Tibial nerve (tissue), 4 donors: ENCODE results near the gene SLC4A9. TPM values are rescaled to one million over a fixed set of nuclear protein-coding genes. Genes with fewer than 3 reads are reported as not detected.

Source experiments
- DNase-seq, 2 donors: peaks; one replicate each; pipeline ENCODE4 v3.0.0-alpha.2; 2019; ENCODE audit warnings: low spot score in 2 of 2
- H3K27ac ChIP-seq, 4 donors: fragments of 200-600 bp; sonication (generic) in 3 of 4; one replicate each; pipeline ENCODE4 v1.5.1; 2017 to 2019; ENCODE audit warnings: mild to moderate bottlenecking in 1 of 4
- H3K27me3 ChIP-seq, 2 donors: fragments of 200-600 bp; sonication (generic) in 1 of 2; one replicate each; pipeline versions ENCODE4 v1.5.1 to v1.6.0; 2017 to 2019
- H3K36me3 ChIP-seq, 3 donors: fragments of 200-600 bp; sonication (generic); one replicate each; pipeline ENCODE4 v1.5.1; 2018 to 2019
- H3K4me1 ChIP-seq, 4 donors: fragments of 200-600 bp; sonication (generic) in 3 of 4; one replicate each; pipeline ENCODE4 v1.5.1; 2017 to 2019
- H3K4me3 ChIP-seq, 4 donors: fragments of 200-600 bp; sonication (generic) in 3 of 4; one replicate each; pipeline ENCODE4 v1.5.1; 2017 to 2019; ENCODE audit warnings: mild to moderate bottlenecking in 1 of 4, moderate library complexity in 1 of 4
- H3K9me3 ChIP-seq, 4 donors: fragments of 200-600 bp; sonication (generic) in 3 of 4; one replicate each; pipeline ENCODE4 v1.5.1; 2017 to 2019
- CTCF ChIP-seq, 5 experiments: fragments of 200-600 bp in 3 of 5; fragments of 450-650 bp in 2 of 5; sonication (generic) in 3 of 5; IDR thresholded peaks; one replicate each; pipeline ENCODE4 v1.5.1; 2016 to 2019; ENCODE audit warnings: antibody characterized with exemption in 5 of 5, mild to moderate bottlenecking in 3 of 5, moderate library complexity in 2 of 5
- EP300 ChIP-seq, 2 donors: sonication (generic); formaldehyde crosslinking; IDR thresholded peaks; one replicate each; pipeline ENCODE4 v1.6.1; 2017; ENCODE audit warnings: antibody characterized with exemption in 2 of 2, mild to moderate bottlenecking in 1 of 2
- POLR2A ChIP-seq, 2 donors: fragments of 450-650 bp; IDR thresholded peaks; one replicate each; pipeline ENCODE4 v1.6.1; 2017; ENCODE audit warnings: antibody characterized with exemption in 2 of 2, mild to moderate bottlenecking in 2 of 2, moderate library complexity in 2 of 2
- WGBS, 2 donors: methylation state at CpG; one replicate each; pipeline ENCODE4 v1.1.5; 2018; 5-methylcytosine and 5-hydroxymethylcytosine counted together
- total RNA-seq, 4 donors: library from RNA; depleted of rRNA; stranded (reverse); fragments of >200 nt; gene quantifications; one replicate each; pipeline ENCODE4 v1.1.0, GENCODE V29; 2016

Gene SLC4A9
- total RNA-seq, 4 donors from 2014 or later: not detected

GRCh38 chr5:140366589-140367255 lies 6.7 kb downstream of the SLC4A9 start:
- Histone ChIP-seq H3K4me1 (peaks cover 0 to 6% (median 0%) of the 10 kb centered on the region in 4 donors), H3K36me3 (no peaks in the 10 kb centered on the region), H3K4me3 (no peak overlapping the region), H3K27ac (no peak overlapping the region), H3K9me3 (no peaks in the 10 kb centered on the region), H3K27me3 (no peaks in the 10 kb centered on the region)
- TF ChIP-seq CTCF (IDR thresholded peaks at IDR 0.05) (no peak), POLR2A (IDR thresholded peaks at IDR 0.05) (no peak), EP300 (IDR thresholded peaks at IDR 0.05) (no peak)
- WGBS, 2 donors: 67 to 73% methylated on average over 7 of the region's 7 CpGs
- no peak for DNase-seq

GRCh38 chr5:140367256-140368013 lies 7.4 kb downstream of the SLC4A9 start:
- TF ChIP-seq POLR2A (IDR thresholded peaks at IDR 0.05) (no peak), EP300 (IDR thresholded peaks at IDR 0.05) (no peak), CTCF (IDR thresholded peaks at IDR 0.05) (no peak)
- Histone ChIP-seq H3K9me3 (no peaks in the 10 kb centered on the region), H3K27ac (no peak overlapping the region), H3K36me3 (no peaks in the 10 kb centered on the region), H3K4me3 (no peak overlapping the region), H3K27me3 (no peaks in the 10 kb centered on the region), H3K4me1 (peaks cover 0 to 7% (median 0%) of the 10 kb centered on the region in 4 donors)
- 91 to 93% methylated on average over 8 of the region's 8 CpGs for WGBS, 2 donors
- no peak for DNase-seq

GRCh38 chr5:140371356-140372151 lies 11.6 kb downstream of the SLC4A9 start:
- WGBS, 2 donors: 85 to 93% methylated on average over 3 of the region's 3 CpGs
- H3K9me3 ChIP-seq: no peaks in the 10 kb centered on the region
- no peaks in the 10 kb centered on the region for H3K27me3 ChIP-seq
- TF ChIP-seq POLR2A (IDR thresholded peaks at IDR 0.05) (no peak), EP300 (IDR thresholded peaks at IDR 0.05) (no peak), CTCF (IDR thresholded peaks at IDR 0.05) (no peak)
- H3K4me1 ChIP-seq: peaks cover 0 to 11% (median 0%) of the 10 kb centered on the region in 4 donors
- no peak overlapping the region for H3K4me3 ChIP-seq
- no peak overlapping the region for H3K27ac ChIP-seq
- H3K36me3 ChIP-seq: no peaks in the 10 kb centered on the region
- DNase-seq: no peak

GRCh38 chr5:140372971-140373487 lies 13.0 kb downstream of the SLC4A9 start:
- peak overlapping the region in 2 of 4 donors; percentile 32 to 36 for H3K27ac ChIP-seq

More at GRCh38 chr5:140372971-140373487, 13.0 kb downstream of the SLC4A9 start:
- H3K9me3 ChIP-seq: no peaks in the 10 kb centered on the region
- H3K27me3 ChIP-seq: no peaks in the 10 kb centered on the region
- H3K4me3 ChIP-seq: no peak overlapping the region
- DNase-seq: peak; percentile 42 to 69
- WGBS, 2 donors: 4 to 16% methylated on average over 2 of the region's 2 CpGs
- H3K4me1 ChIP-seq: peaks cover 0 to 11% (median 0%) of the 10 kb centered on the region in 4 donors
- peak in 1 of 2 donors; percentile 22 for TF ChIP-seq EP300 (IDR thresholded peaks at IDR 0.05)
- no peak for TF ChIP-seq POLR2A (IDR thresholded peaks at IDR 0.05)
- peak; percentile 75 to 92 (median 81) for TF ChIP-seq CTCF (IDR thresholded peaks at IDR 0.05)
- H3K36me3 ChIP-seq: no peaks in the 10 kb centered on the region
